GM12878 (cell line): ENCODE data around the gene GABPB2. TPM values are rescaled to one million over a fixed set of nuclear protein-coding genes. Genes with fewer than 3 reads are reported as not detected.

Experiments
- BMI1 ChIP-seq: fragments of 450-650 bp; IDR thresholded peaks from 2 replicates; pipeline ENCODE4 v1.6.1; 2016; ENCODE audit warnings: mild to moderate bottlenecking, moderate library complexity, borderline replicate concordance
- CBX5 ChIP-seq: sonication (generic); IDR thresholded peaks from 2 replicates; pipeline ENCODE4 v1.6.1; 2016; ENCODE audit warnings: low read depth, moderate library complexity, mild to moderate bottlenecking, inconsistent platforms
- EED ChIP-seq: sonication (generic); IDR thresholded peaks from 2 replicates; pipeline ENCODE4 v1.6.1; 2016; ENCODE audit warnings: antibody characterized with exemption, low read depth
- FOS ChIP-seq: IDR thresholded peaks from 3 replicates; pipeline ENCODE4 v1.6.1; 2011; ENCODE audit warnings: borderline replicate concordance; ENCODE audit not compliant: insufficient read length; ENCODE audit errors: extremely low read depth
- GABPA ChIP-seq: IDR thresholded peaks from 2 replicates; pipeline ENCODE4 v1.6.1; 2014; ENCODE audit warnings: antibody characterized with exemption, low read depth, mild to moderate bottlenecking, inconsistent platforms
- HSF1 ChIP-seq: fragments of 150-350 bp; IDR thresholded peaks from 2 replicates; pipeline ENCODE4 v1.6.1; 2014; ENCODE audit warnings: mild to moderate bottlenecking, low read depth, low read length
- IRF4 ChIP-seq: IDR thresholded peaks from 2 replicates; pipeline ENCODE4 v1.6.1; 2011; ENCODE audit warnings: low read depth, low read length
- MTA2 ChIP-seq: fragments of 450-650 bp; IDR thresholded peaks from 2 replicates; pipeline ENCODE4 v1.6.1; 2016; ENCODE audit warnings: low read depth, mild to moderate bottlenecking, moderate library complexity
- MTA3 ChIP-seq: IDR thresholded peaks from 2 replicates; pipeline ENCODE4 v1.6.1; 2012; ENCODE audit warnings: low read length, inconsistent platforms, borderline replicate concordance
- NKRF ChIP-seq: fragments of 450-650 bp; conservative IDR thresholded peaks from 2 replicates; pipeline ENCODE4 v1.6.1; 2017; ENCODE audit warnings: mild to moderate bottlenecking, moderate library complexity
- PBX3 ChIP-seq: IDR thresholded peaks from 2 replicates; pipeline ENCODE4 v1.6.1; 2011; ENCODE audit warnings: mild to moderate bottlenecking, low read depth, low read length, moderate library complexity; ENCODE audit not compliant: insufficient replicate concordance
- PKNOX1 ChIP-seq: fragments of 450-650 bp; IDR thresholded peaks from 2 replicates; pipeline ENCODE4 v1.6.1; 2016; ENCODE audit warnings: mild to moderate bottlenecking
- REST ChIP-seq: IDR thresholded peaks from 2 replicates; pipeline ENCODE4 v1.6.1; 2012; ENCODE audit warnings: mild to moderate bottlenecking, low read depth, low read length
- RUNX3 ChIP-seq: IDR thresholded peaks from 2 replicates; pipeline ENCODE4 v1.6.1; 2012; ENCODE audit warnings: low read length, inconsistent platforms
- SIN3A ChIP-seq: IDR thresholded peaks from 2 replicates; pipeline ENCODE4 v1.6.1; 2012; ENCODE audit warnings: low read depth, low read length, improper control_type of control experiment
- SMARCA5 ChIP-seq: fragments of 450-650 bp; IDR thresholded peaks from 2 replicates; pipeline ENCODE4 v1.6.1; 2017; ENCODE audit warnings: mild to moderate bottlenecking
- SPI1 ChIP-seq: IDR thresholded peaks from 2 replicates; pipeline ENCODE4 v1.6.1; 2011; ENCODE audit warnings: low read depth, mild to moderate bottlenecking, low read length, moderate library complexity, borderline replicate concordance; ENCODE audit not compliant: insufficient read depth
- SRF ChIP-seq, 2 experiments: IDR thresholded peaks; 2 replicates each; pipeline ENCODE4 v1.6.1; 2011; ENCODE audit warnings: low read depth in 2 of 2, low read length in 2 of 2, mild to moderate bottlenecking in 1 of 2, moderate library complexity in 1 of 2
- STAT3 ChIP-seq: IDR thresholded peaks from 2 replicates; pipeline ENCODE4 v1.6.1; 2011; ENCODE audit warnings: low read depth, low read length, improper control_type of control experiment
- TAF1 ChIP-seq: IDR thresholded peaks from 2 replicates; pipeline ENCODE4 v1.6.1; 2011; ENCODE audit warnings: mild to moderate bottlenecking, low read depth, low read length, borderline replicate concordance
- WRNIP1 ChIP-seq: IDR thresholded peaks from 2 replicates; pipeline ENCODE4 v1.6.1; 2011; ENCODE audit warnings: low read depth, low read length, improper control_type of control experiment, borderline replicate concordance
- YBX1 ChIP-seq: fragments of 450-650 bp; IDR thresholded peaks from 2 replicates; pipeline ENCODE4 v1.6.1; 2016; ENCODE audit warnings: antibody characterized with exemption
- YY1 ChIP-seq: IDR thresholded peaks from 2 replicates; pipeline ENCODE4 v1.6.1; 2011; ENCODE audit warnings: low read depth, mild to moderate bottlenecking, low read length
- ZNF217 ChIP-seq: fragments of 450-650 bp; IDR thresholded peaks from 2 replicates; pipeline ENCODE4 v1.6.1; 2017; ENCODE audit warnings: antibody characterized with exemption, mild to moderate bottlenecking
- ZNF274 ChIP-seq: IDR thresholded peaks from one replicate; pipeline ENCODE4 v1.8.0; 2011; ENCODE audit not compliant: insufficient read length, insufficient read depth
- polyA plus RNA-seq, 11 experiments: library from polyadenylated mRNA; depleted of rRNA in 4 of 11; unstranded in 6 of 11; stranded (reverse) in 5 of 11; fragments of >200 nt; fragmentation: Nextera tagmentation in 4 of 11; fragmentation: Illumina TruSeq in 1 of 11; extraction: Ambion mirVana in 4 of 11; extraction: Trizol in 1 of 11; gene quantifications; 1 replicate in 1 of 11; 2 replicates in 10 of 11; pipeline versions ENCODE4 v1.2.1 to v1.2.3, GENCODE V29; 2011 to 2016; ENCODE audit warnings: inconsistent platforms in 2 of 11, missing spikeins in 2 of 11, low read depth in 1 of 11
- total RNA-seq, 4 experiments: library from RNA; depleted of rRNA in 3 of 4; stranded (reverse); fragments of >200 nt in 3 of 4; fragmentation: Illumina TruSeq in 1 of 4; extraction: Trizol in 1 of 4; gene quantifications; 2 replicates each; pipeline versions ENCODE4 v1.2.1 to v1.2.3, GENCODE V29; 2013 to 2021

GABPB2 gene
- total and polyA plus RNA-seq, 10 of the 15 experiments (the other 5 are each of a cell fraction or from before 2014, with no cell fraction given): 2.3 to 10.5 (median 6.9) TPM

- TF ChIP-seq REST: no peak
- no peak for TF ChIP-seq WRNIP1
- no peak for TF ChIP-seq SPI1
- no peak for TF ChIP-seq MTA3
- no peak for TF ChIP-seq NKRF
- TF ChIP-seq MTA2: no peak
- TF ChIP-seq SMARCA5: no peak
- TF ChIP-seq ZNF217: no peak
- no peak for TF ChIP-seq EED
- TF ChIP-seq FOS: no peak
- TF ChIP-seq YBX1: no peak
- TF ChIP-seq HSF1: no peak
- TF ChIP-seq YY1: peak; percentile 30
- 0 out of 2 replicates have a peak, but pooled peaks have one; percentile 20 for TF ChIP-seq PKNOX1
- no peak for TF ChIP-seq IRF4
- TF ChIP-seq SRF (IDR thresholded peaks at IDR 0.05; ENCODE audit: low read depth in 2 of 2, low read length in 2 of 2): no peak
- peak; percentile 39 for TF ChIP-seq TAF1
- TF ChIP-seq RUNX3: no peak
- TF ChIP-seq PBX3: no peak
- TF ChIP-seq GABPA: no peak
- no peak for TF ChIP-seq CBX5
- TF ChIP-seq SIN3A: no peak
- TF ChIP-seq ZNF274: no peak
- TF ChIP-seq STAT3: no peak
- TF ChIP-seq BMI1: no peak
Observed at GRCh38 chr1:151156515-151156819, 85.9 kb downstream of the GABPB2 start, which contains the start of gene TNFAIP8L2 (continued).
